ENCODE data around the gene TMEM50A.

TMEM50A gene

GRCh38 chr1:25338986-25339385 is 852 bp downstream of the TMEM50A start:
- peak overlapping the region; percentile 97 for H3K4me3 ChIP-seq (ENCODE audit: low read depth, low read length)
- peaks cover 13% of the 10 kb centered on the region for H3K36me3 ChIP-seq (ENCODE audit: control insufficient read depth, insufficient read depth, low read length)
- H3K9me3 ChIP-seq (ENCODE audit: control insufficient read depth, insufficient read depth, low read depth, low read length): no peaks in the 10 kb centered on the region
- 0 out of 2 replicates have a peak, but pooled peaks cover 3% of the 10 kb centered on the region for H3K4me1 ChIP-seq (ENCODE audit: control insufficient read depth, insufficient read depth, low read length)
- no peak overlapping the region; the same call in 1 of the 2 replicates for H3K27ac ChIP-seq (ENCODE audit: low read depth, low read length)
- H3K9ac ChIP-seq (ENCODE audit: low read length): peak overlapping the region; percentile 88
- H3K27me3 ChIP-seq (ENCODE audit: control insufficient read depth, insufficient read depth, low read length): no peaks in the 10 kb centered on the region

DNA sequence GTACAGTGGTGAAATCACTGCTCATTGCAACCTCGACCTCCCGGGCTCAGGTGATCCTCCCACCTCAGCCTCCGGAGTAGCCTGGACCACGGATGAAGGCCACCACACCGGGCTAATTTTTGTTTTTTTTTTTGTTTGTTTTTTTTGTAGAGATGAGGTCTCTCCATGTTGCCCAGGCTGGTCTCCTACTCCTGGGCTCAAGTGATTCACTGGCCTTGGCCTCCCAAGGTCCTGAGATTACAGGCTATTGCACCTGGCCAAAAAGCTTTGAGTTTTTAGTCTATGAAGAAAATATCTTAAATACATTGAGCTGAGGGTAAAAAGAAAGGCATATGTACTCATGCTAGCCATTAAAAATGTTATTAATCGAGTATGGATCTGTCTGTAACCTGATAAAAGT is 3.6 kb downstream of the TMEM50A start:
- no peaks in the 10 kb centered on the region for H3K9me3 ChIP-seq (ENCODE audit: control insufficient read depth, insufficient read depth, low read depth, low read length)
- no peaks in the 10 kb centered on the region for H3K27me3 ChIP-seq (ENCODE audit: control insufficient read depth, insufficient read depth, low read length)
- 0 out of 2 replicates have a peak, but pooled peaks cover 3% of the 10 kb centered on the region for H3K4me1 ChIP-seq (ENCODE audit: control insufficient read depth, insufficient read depth, low read length)
- H3K9ac ChIP-seq (ENCODE audit: low read length): no peak overlapping the region
- no peak overlapping the region for H3K4me3 ChIP-seq (ENCODE audit: low read depth, low read length)
- H3K36me3 ChIP-seq (ENCODE audit: control insufficient read depth, insufficient read depth, low read length): peaks cover 25% of the 10 kb centered on the region
- no peak overlapping the region for H3K27ac ChIP-seq (ENCODE audit: low read depth, low read length)

- Histone ChIP-seq H3K9ac (ENCODE audit: low read length) (no peak overlapping the region), H3K27ac (ENCODE audit: low read depth, low read length) (no peak overlapping the region), H3K4me3 (ENCODE audit: low read depth, low read length) (no peak overlapping the region), H3K27me3 (ENCODE audit: control insufficient read depth, insufficient read depth, low read length) (no peaks in the 10 kb centered on the region), H3K36me3 (ENCODE audit: control insufficient read depth, insufficient read depth, low read length) (peaks cover 29% of the 10 kb centered on the region), H3K4me1 (ENCODE audit: control insufficient read depth, insufficient read depth, low read length) (0 out of 2 replicates have a peak, but pooled peaks cover 3% of the 10 kb centered on the region), H3K9me3 (ENCODE audit: control insufficient read depth, insufficient read depth, low read depth, low read length) (no peaks in the 10 kb centered on the region)
Observed at GRCh38 chr1:25342846-25343245, 4.7 kb downstream of the TMEM50A start.

- no peaks in the 10 kb centered on the region for H3K9me3 ChIP-seq (ENCODE audit: control insufficient read depth, insufficient read depth, low read depth, low read length)
- H3K27ac ChIP-seq (ENCODE audit: low read depth, low read length): no peak overlapping the region
- no peak overlapping the region for H3K9ac ChIP-seq (ENCODE audit: low read length)
- H3K36me3 ChIP-seq (ENCODE audit: control insufficient read depth, insufficient read depth, low read length): peaks cover 37% of the 10 kb centered on the region
- H3K4me1 ChIP-seq (ENCODE audit: control insufficient read depth, insufficient read depth, low read length): 0 out of 2 replicates have a peak, but pooled peaks cover 3% of the 10 kb centered on the region
- no peaks in the 10 kb centered on the region for H3K27me3 ChIP-seq (ENCODE audit: control insufficient read depth, insufficient read depth, low read length)
- no peak overlapping the region for H3K4me3 ChIP-seq (ENCODE audit: low read depth, low read length)
Observed at GRCh38 chr1:25343872-25344271, 5.7 kb downstream of the TMEM50A start.

DNA sequence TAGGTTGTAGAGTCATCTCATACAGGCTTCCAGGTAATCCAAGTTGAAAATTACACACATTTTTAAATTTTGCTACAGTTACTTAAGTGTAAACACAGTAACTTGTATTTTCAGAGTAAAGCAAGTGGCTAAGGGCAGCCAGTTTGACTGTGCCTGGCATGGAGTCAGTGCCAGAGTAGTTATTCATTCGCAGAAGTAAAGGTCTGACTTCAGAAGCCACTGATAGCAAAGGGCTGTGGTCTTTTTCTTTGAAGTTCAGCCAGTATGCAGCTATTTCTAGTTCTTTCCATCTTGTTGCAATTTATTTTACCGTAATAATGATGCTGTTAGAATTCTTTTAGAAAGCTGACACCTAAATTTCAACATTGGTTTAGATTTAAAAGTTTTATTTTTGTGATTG is 9.4 kb downstream of the TMEM50A start:
- no peaks in the 10 kb centered on the region for H3K27me3 ChIP-seq (ENCODE audit: control insufficient read depth, insufficient read depth, low read length)
- H3K27ac ChIP-seq (ENCODE audit: low read depth, low read length): no peak overlapping the region
- H3K4me1 ChIP-seq (ENCODE audit: control insufficient read depth, insufficient read depth, low read length): no peaks in the 10 kb centered on the region
- H3K36me3 ChIP-seq (ENCODE audit: control insufficient read depth, insufficient read depth, low read length): peaks cover 55% of the 10 kb centered on the region
- no peak overlapping the region for H3K9ac ChIP-seq (ENCODE audit: low read length)
- H3K9me3 ChIP-seq (ENCODE audit: control insufficient read depth, insufficient read depth, low read depth, low read length): no peaks in the 10 kb centered on the region
- H3K4me3 ChIP-seq (ENCODE audit: low read depth, low read length): no peak overlapping the region

GRCh38 chr1:25349606-25350005 is 11.5 kb downstream of the TMEM50A start:
- Histone ChIP-seq H3K4me1 (ENCODE audit: control insufficient read depth, insufficient read depth, low read length) (no peaks in the 10 kb centered on the region), H3K4me3 (ENCODE audit: low read depth, low read length) (no peak overlapping the region), H3K27ac (ENCODE audit: low read depth, low read length) (no peak overlapping the region), H3K9me3 (ENCODE audit: control insufficient read depth, insufficient read depth, low read depth, low read length) (no peaks in the 10 kb centered on the region), H3K36me3 (ENCODE audit: control insufficient read depth, insufficient read depth, low read length) (peaks cover 57% of the 10 kb centered on the region), H3K9ac (ENCODE audit: low read length) (no peak overlapping the region), H3K27me3 (ENCODE audit: control insufficient read depth, insufficient read depth, low read length) (no peaks in the 10 kb centered on the region)

DNA sequence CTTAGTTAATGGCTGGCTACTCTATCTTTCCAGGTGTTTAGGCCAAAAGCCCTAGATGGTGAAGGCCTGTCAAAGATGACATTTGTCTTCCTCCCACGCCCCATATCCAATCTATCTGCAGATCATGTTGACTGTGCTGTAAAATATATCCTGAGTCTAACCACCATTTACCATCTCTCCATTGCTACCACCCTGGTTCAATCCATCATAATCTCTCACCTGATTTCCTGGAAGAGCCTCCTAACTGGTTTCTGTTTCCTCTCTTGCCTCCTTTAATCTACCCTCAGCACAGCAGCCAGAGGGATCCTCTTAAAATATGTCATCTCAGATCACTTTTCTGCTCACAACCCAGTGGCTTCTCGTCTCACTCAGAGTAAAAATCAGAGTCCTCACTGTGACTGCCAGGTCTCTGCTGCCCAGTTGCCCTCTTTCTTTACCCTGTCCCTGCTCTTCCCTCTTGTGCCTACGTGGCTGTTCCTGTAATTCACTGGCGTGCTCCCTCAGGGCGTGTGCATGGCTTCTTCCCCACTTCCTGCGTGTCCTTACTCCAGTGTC is 17.8 kb downstream of the TMEM50A start:
- no peaks in the 10 kb centered on the region for H3K4me1 ChIP-seq (ENCODE audit: control insufficient read depth, insufficient read depth, low read length)
- H3K9me3 ChIP-seq (ENCODE audit: control insufficient read depth, insufficient read depth, low read depth, low read length): no peaks in the 10 kb centered on the region
- H3K4me3 ChIP-seq (ENCODE audit: low read depth, low read length): no peak overlapping the region
- no peak overlapping the region for H3K9ac ChIP-seq (ENCODE audit: low read length)
- peaks cover 72% of the 10 kb centered on the region for H3K36me3 ChIP-seq (ENCODE audit: control insufficient read depth, insufficient read depth, low read length)
- no peaks in the 10 kb centered on the region for H3K27me3 ChIP-seq (ENCODE audit: control insufficient read depth, insufficient read depth, low read length)
- no peak overlapping the region for H3K27ac ChIP-seq (ENCODE audit: low read depth, low read length)

- Histone ChIP-seq H3K27ac (ENCODE audit: low read depth, low read length) (no peak overlapping the region), H3K27me3 (ENCODE audit: control insufficient read depth, insufficient read depth, low read length) (no peaks in the 10 kb centered on the region), H3K9ac (ENCODE audit: low read length) (no peak overlapping the region), H3K4me1 (ENCODE audit: control insufficient read depth, insufficient read depth, low read length) (no peaks in the 10 kb centered on the region), H3K36me3 (ENCODE audit: control insufficient read depth, insufficient read depth, low read length) (peaks cover 73% of the 10 kb centered on the region), H3K4me3 (ENCODE audit: low read depth, low read length) (no peak overlapping the region), H3K9me3 (ENCODE audit: control insufficient read depth, insufficient read depth, low read depth, low read length) (no peaks in the 10 kb centered on the region)
Observed at GRCh38 chr1:25356441-25356840, 18.3 kb downstream of the TMEM50A start.

DNA sequence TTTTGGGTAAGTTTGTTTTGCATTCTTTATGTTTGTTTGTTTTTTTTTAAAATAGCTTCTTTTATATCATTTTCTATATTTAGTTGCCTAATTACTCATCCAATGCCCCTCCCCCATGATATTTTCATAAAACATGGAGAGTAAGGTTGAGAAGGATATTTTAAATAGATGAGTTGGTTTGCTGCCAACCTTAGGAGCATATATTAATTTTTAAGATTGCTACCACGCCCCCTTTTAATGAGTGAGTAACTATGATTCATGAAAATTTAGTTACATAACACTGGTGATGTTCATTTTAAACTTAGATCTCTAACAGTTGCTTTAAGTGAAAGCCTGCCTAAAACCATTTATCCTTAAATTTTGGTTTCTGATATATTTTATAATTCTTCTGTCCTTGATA is 18.7 kb downstream of the TMEM50A start:
- no peak overlapping the region for H3K27ac ChIP-seq (ENCODE audit: low read depth, low read length)
- H3K9me3 ChIP-seq (ENCODE audit: control insufficient read depth, insufficient read depth, low read depth, low read length): no peaks in the 10 kb centered on the region
- no peaks in the 10 kb centered on the region for H3K4me1 ChIP-seq (ENCODE audit: control insufficient read depth, insufficient read depth, low read length)
- no peak overlapping the region for H3K4me3 ChIP-seq (ENCODE audit: low read depth, low read length)
- no peak overlapping the region for H3K9ac ChIP-seq (ENCODE audit: low read length)
- H3K36me3 ChIP-seq (ENCODE audit: control insufficient read depth, insufficient read depth, low read length): peaks cover 75% of the 10 kb centered on the region
- H3K27me3 ChIP-seq (ENCODE audit: control insufficient read depth, insufficient read depth, low read length): no peaks in the 10 kb centered on the region

DNA sequence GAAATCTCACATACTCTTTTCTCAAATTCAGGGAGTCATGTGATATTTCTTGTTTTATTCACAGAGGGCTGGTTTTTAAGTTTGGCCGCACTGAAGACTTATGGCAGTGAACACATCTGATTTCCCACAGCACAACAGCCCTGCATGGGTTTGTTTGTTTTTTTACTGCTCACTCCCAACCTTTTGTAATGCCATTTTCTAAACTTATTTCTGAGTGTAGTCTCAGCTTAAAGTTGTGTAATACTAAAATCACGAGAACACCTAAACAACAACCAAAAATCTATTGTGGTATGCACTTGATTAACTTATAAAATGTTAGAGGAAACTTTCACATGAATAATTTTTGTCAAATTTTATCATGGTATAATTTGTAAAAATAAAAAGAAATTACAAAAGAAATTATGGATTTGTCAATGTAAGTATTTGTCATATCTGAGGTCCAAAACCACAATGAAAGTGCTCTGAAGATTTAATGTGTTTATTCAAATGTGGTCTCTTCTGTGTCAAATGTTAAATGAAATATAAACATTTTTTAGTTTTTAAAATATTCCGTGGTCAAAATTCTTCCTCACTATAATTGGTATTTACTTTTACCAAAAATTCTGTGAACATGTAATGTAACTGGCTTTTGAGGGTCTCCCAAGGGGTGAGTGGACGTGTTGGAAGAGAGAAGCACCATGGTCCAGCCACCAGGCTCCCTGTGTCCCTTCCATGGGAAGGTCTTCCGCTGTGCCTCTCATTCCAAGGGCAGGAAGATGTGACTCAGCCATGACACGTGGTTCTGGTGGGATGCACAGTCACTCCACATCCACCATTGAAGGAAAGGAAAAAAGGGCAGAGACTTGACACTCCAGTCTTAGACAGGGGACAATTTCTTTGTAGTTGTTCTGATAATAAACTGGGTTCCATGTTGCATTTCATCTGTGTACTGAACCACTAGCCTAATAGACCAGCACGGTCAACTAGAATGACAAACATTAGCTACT is 22.8 kb downstream of the TMEM50A start:
- Histone ChIP-seq H3K36me3 (ENCODE audit: control insufficient read depth, insufficient read depth, low read length) (peaks cover 52% of the 10 kb centered on the region), H3K9me3 (ENCODE audit: control insufficient read depth, insufficient read depth, low read depth, low read length) (no peaks in the 10 kb centered on the region), H3K27ac (ENCODE audit: low read depth, low read length) (no peak overlapping the region)

DNA sequence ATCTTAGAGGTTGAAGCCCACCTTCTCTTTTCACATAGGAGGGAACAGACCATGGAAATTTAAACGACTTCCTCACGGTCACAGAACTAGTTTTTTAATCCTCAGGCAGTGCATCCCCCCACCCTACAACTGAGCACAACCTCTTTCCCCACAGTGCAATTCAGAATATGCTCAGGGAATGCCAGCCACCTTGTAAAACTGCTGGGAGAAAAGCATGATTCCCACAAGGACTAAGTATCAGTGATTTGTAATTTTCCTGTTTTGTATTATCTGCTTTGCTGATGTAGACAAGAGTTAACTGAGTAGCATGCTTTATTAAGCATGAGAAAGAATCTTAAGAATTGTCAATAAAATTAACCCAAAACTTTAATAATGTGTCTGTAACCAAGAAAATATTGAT is 23.8 kb downstream of the TMEM50A start:
- peaks cover 43% of the 10 kb centered on the region for H3K36me3 ChIP-seq (ENCODE audit: control insufficient read depth, insufficient read depth, low read length)
- no peaks in the 10 kb centered on the region for H3K4me1 ChIP-seq (ENCODE audit: control insufficient read depth, insufficient read depth, low read length)
- no peak overlapping the region for H3K27ac ChIP-seq (ENCODE audit: low read depth, low read length)
- no peaks in the 10 kb centered on the region for H3K9me3 ChIP-seq (ENCODE audit: control insufficient read depth, insufficient read depth, low read depth, low read length)
- no peak overlapping the region for H3K9ac ChIP-seq (ENCODE audit: low read length)
- H3K27me3 ChIP-seq (ENCODE audit: control insufficient read depth, insufficient read depth, low read length): no peaks in the 10 kb centered on the region
- H3K4me3 ChIP-seq (ENCODE audit: low read depth, low read length): no peak overlapping the region

More for the DNA sequence above, 22.8 kb downstream of the TMEM50A start:
- Histone ChIP-seq H3K4me1 (ENCODE audit: control insufficient read depth, insufficient read depth, low read length) (no peaks in the 10 kb centered on the region), H3K4me3 (ENCODE audit: low read depth, low read length) (no peak overlapping the region), H3K9ac (ENCODE audit: low read length) (no peak overlapping the region), H3K27me3 (ENCODE audit: control insufficient read depth, insufficient read depth, low read length) (no peaks in the 10 kb centered on the region)

All from HUES6 (cell line).